Fibroblast of the aortic adventitia (primary cell): Measurements from ENCODE around the gene SH3GL1. TPM values are rescaled to one million over a fixed set of nuclear protein-coding genes. Genes with fewer than 3 reads are reported as not detected.

ENCODE experiments used
- DNase-seq: peaks from one replicate; pipeline ENCODE4 v3.0.0-alpha.2; 2010; ENCODE audit warnings: low read depth
- H3K4me3 ChIP-seq: 2 replicates; pipeline ENCODE4 v1.5.1; 2011; ENCODE audit warnings: low read depth, mild to moderate bottlenecking, control low read depth, low read length, moderate library complexity
- total RNA-seq: library from RNA; depleted of rRNA; stranded (reverse); fragments of >200 nt; gene quantifications from 2 replicates; pipeline ENCODE4 v1.2.3, GENCODE V29; 2012; ENCODE audit warnings: low replicate concordance
- TF ChIP-seq, protein P1 (sequence below): IDR thresholded peaks from 2 replicates; pipeline ENCODE4 v1.5.1; 2011; ENCODE audit warnings: mild to moderate bottlenecking, low read length, control low read depth, inconsistent platforms; ENCODE audit not compliant: insufficient read depth

SH3GL1 gene
- total RNA-seq, result 49.1 and 97.2 TPM in 2 replicates

- peak; percentile 92 for DNase-seq
- H3K4me3 ChIP-seq, result peak within 1 kb of the TSS; percentile 89
- TF ChIP-seq, protein P1, sequence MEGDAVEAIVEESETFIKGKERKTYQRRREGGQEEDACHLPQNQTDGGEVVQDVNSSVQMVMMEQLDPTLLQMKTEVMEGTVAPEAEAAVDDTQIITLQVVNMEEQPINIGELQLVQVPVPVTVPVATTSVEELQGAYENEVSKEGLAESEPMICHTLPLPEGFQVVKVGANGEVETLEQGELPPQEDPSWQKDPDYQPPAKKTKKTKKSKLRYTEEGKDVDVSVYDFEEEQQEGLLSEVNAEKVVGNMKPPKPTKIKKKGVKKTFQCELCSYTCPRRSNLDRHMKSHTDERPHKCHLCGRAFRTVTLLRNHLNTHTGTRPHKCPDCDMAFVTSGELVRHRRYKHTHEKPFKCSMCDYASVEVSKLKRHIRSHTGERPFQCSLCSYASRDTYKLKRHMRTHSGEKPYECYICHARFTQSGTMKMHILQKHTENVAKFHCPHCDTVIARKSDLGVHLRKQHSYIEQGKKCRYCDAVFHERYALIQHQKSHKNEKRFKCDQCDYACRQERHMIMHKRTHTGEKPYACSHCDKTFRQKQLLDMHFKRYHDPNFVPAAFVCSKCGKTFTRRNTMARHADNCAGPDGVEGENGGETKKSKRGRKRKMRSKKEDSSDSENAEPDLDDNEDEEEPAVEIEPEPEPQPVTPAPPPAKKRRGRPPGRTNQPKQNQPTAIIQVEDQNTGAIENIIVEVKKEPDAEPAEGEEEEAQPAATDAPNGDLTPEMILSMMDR, result peak; percentile 92
Measured at GRCh38 chr19:4400135-4400936, at the start of gene SH3GL1. SH3GL1 (minus strand) TSS chr19:4400547; CDS start chr19:4400368, 179 bp downstream.

DNA sequence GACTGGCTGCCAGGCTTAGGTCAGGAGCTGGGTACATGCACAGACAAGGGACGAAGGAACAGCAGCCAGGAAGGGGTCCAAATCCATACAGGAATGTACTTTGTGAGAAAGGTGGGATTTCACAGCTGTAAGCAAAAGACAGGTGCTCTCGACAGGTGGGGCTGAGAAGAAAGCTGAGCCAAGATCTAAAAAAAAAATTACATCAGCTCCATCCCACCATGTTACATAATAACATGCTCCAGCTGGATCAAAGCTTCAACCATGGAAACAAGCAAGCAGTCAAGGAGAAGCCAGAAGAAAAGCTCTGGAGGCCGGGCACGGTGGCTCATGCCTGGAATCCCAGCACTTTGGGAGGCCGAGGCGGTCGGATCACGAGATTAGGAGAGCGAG, 49.3 kb upstream of the SH3GL1 start:
- TF ChIP-seq, protein P1, result no peak
- DNase-seq, result no peak
- no peak overlapping the region for H3K4me3 ChIP-seq

DNA sequence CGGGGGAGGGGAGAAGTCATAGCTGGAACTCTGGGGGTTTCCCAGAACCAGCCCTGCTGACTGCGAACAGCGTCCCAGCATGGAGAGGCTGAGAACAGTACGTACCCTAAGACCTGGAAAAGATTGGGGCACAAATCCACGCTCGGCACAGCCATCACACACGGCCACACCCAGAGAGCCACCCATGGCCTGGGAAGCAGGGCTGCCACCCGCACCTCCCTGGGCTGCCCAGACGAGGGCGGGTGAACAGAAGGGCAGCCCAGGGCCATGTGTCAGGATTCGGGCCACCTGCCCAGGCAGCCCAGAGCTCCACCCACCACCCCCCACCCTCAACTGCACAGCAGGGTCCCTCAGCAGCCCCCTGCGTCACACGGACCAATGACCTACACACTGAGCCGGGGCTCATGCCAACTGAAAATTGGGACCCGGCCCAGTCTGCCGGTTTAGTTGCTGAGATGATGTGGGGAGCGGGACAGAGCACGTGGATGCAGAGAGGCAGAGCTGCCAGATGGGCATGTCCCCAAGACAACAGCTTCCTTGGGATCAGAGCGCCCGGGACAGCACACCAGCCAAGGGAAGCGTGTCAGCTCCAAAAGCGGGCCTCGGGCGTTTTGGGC, 48.8 kb upstream of the SH3GL1 start:
- H3K4me3 ChIP-seq, result no peak overlapping the region
- peak; percentile 42 for DNase-seq
- TF ChIP-seq, protein P1, result no peak

DNA sequence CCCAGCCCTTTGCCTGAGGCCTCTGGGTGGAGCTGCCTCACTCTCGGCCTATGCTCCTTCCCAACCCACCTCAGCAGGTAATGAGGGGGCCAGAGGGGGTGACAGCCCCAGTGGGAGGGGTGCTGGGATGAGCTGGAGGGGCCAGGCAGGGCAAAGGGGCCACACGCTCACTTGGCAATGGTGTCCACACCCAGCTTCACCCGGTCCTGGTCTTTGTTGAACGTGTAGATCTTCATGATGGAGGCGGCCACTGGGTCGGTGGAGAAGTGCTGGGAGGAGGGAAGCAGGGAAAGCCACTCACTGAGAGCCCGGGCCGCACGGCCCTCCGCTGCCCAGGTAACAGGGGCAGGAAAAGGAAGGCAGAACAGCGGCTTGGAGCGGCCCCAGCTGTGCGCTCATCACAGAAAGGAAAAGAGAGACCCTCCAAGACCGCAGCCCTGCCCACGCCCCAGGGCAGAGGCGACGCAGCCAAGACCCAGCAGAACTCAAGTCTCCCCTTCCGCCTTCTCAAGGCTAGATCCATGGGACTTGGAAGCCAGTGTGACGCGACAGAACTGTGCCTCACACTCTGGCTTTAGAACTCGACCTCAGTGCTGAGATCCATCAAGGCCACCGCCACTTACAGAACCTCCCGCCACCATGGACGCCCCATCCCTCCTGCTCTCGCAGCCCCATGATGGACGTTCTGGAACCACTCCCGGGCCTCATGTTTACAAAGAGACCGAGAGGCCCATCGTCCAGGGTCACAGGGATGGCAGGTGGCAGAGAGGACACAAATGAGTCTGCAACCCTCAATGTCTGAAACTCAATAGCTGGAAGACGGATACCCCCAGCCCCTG, 48.0 kb upstream of the SH3GL1 start:
- TF ChIP-seq, protein P1, result no peak

GRCh38 chr19:4447327-4448146, 47.2 kb upstream of the SH3GL1 start:
- no peak for DNase-seq
- TF ChIP-seq, protein P1, result no peak
- no peak overlapping the region for H3K4me3 ChIP-seq

More for the DNA sequence above, 48.0 kb upstream of the SH3GL1 start:
- DNase-seq, result no peak
- H3K4me3 ChIP-seq, result no peak overlapping the region

GRCh38 chr19:4446704-4447200, 46.4 kb upstream of the SH3GL1 start:
- no peak overlapping the region for H3K4me3 ChIP-seq
- TF ChIP-seq, protein P1, result no peak
- DNase-seq, result no peak
